ENCODE data around the gene TEX22.

DNA sequence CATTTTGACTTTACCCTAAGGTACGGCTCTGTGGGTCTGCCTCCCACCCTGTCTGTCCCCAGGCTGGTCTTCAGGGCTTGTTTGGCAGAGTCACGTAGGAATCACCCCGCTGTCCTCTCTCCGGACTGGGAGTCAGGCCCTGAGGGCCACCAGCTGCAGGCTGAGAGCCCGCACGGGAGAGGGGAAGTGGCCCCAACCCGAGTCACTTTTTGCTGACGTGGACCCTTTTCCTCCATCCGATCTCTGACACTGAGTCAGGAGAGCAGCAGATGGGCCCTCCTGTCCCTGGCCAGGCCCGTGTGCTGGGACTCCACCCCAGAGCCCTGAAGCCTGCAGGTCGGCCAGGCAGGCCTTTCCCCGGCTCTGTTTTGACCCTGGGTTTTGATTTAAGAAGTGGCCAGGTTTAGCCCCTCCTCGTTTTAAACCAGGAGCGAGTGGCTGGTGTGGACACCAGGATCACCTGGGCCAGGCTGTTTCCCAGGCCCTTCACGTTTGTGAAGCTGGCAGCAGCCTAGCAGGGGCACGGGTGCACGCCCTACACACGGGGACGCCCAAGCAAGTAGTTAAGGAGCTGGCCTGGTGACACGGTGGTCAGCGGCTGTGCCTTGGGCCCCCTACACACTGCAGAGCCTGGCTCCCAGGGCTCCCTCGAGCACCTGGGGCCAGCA, 12.5 kb upstream of the TEX22 start:
- TF ChIP-seq, protein P1, sequence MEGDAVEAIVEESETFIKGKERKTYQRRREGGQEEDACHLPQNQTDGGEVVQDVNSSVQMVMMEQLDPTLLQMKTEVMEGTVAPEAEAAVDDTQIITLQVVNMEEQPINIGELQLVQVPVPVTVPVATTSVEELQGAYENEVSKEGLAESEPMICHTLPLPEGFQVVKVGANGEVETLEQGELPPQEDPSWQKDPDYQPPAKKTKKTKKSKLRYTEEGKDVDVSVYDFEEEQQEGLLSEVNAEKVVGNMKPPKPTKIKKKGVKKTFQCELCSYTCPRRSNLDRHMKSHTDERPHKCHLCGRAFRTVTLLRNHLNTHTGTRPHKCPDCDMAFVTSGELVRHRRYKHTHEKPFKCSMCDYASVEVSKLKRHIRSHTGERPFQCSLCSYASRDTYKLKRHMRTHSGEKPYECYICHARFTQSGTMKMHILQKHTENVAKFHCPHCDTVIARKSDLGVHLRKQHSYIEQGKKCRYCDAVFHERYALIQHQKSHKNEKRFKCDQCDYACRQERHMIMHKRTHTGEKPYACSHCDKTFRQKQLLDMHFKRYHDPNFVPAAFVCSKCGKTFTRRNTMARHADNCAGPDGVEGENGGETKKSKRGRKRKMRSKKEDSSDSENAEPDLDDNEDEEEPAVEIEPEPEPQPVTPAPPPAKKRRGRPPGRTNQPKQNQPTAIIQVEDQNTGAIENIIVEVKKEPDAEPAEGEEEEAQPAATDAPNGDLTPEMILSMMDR (IDR thresholded peaks at IDR 0.05), result no peak
- TF ChIP-seq POLR2A (IDR thresholded peaks at IDR 0.05) (no peak), POLR2AphosphoS5 (IDR thresholded peaks at IDR 0.05) (no peak)

Data from sigmoid colon (tissue), 4 donors.